Trophoblast cell (in vitro differentiated cells and primary cell): ENCODE measurements around the gene ACP4.

Experiments used
- DNase-seq, 2 donors: peaks; one replicate each; pipeline ENCODE4 v3.0.0-alpha.2; 2016
- H2AFZ ChIP-seq: 2 replicates; pipeline ENCODE4 v1.6.1; 2013; ENCODE audit warnings: low read length, moderate library complexity, mild to moderate bottlenecking; ENCODE audit not compliant: insufficient read depth, poor library complexity
- H2AK5ac ChIP-seq: 2 replicates; pipeline ENCODE4 v1.6.1; 2013; ENCODE audit warnings: mild to moderate bottlenecking, low read length
- H2BK120ac ChIP-seq: 2 replicates; pipeline ENCODE4 v1.6.1; 2013; ENCODE audit warnings: low read length, mild to moderate bottlenecking, moderate library complexity; ENCODE audit not compliant: insufficient read depth, poor library complexity
- H2BK12ac ChIP-seq: 2 replicates; pipeline ENCODE4 v1.6.1; 2013; ENCODE audit warnings: mild to moderate bottlenecking, low read length, moderate library complexity
- H2BK5ac ChIP-seq: 2 replicates; pipeline ENCODE4 v1.6.1; 2013; ENCODE audit warnings: low read length, low read depth, moderate library complexity, mild to moderate bottlenecking; ENCODE audit not compliant: poor library complexity
- H3K14ac ChIP-seq: 2 replicates; pipeline ENCODE4 v1.6.1; 2013; ENCODE audit warnings: mild to moderate bottlenecking, low read length
- H3K18ac ChIP-seq: 2 replicates; pipeline ENCODE4 v1.6.1; 2013; ENCODE audit warnings: mild to moderate bottlenecking, low read length
- H3K23ac ChIP-seq: 2 replicates; pipeline ENCODE4 v1.6.1; 2013; ENCODE audit warnings: low read length
- H3K27ac ChIP-seq: 2 replicates; pipeline ENCODE4 v1.5.1; 2013; ENCODE audit warnings: low read depth, mild to moderate bottlenecking, inconsistent platforms, low read length, moderate library complexity
- H3K27me3 ChIP-seq: 2 replicates; pipeline ENCODE4 v1.6.1; 2013; ENCODE audit warnings: inconsistent platforms, mild to moderate bottlenecking, low read length, moderate library complexity; ENCODE audit not compliant: insufficient read depth
- H3K36me3 ChIP-seq, 2 experiments: 1 replicate in 1 of 2; 2 replicates in 1 of 2; pipeline ENCODE4 v1.6.1; 2013; ENCODE audit warnings: low read length in 2 of 2, mild to moderate bottlenecking in 2 of 2, moderate library complexity in 1 of 2; ENCODE audit not compliant: insufficient read depth in 2 of 2, control insufficient read depth in 1 of 2
- H3K4ac ChIP-seq: 2 replicates; pipeline ENCODE4 v1.6.1; 2013; ENCODE audit warnings: low read depth, mild to moderate bottlenecking, low read length, moderate library complexity
- H3K4me1 ChIP-seq, 2 experiments: 1 replicate in 1 of 2; 2 replicates in 1 of 2; pipeline ENCODE4 v1.6.1; 2013; ENCODE audit warnings: low read length in 2 of 2, mild to moderate bottlenecking in 2 of 2, moderate library complexity in 1 of 2; ENCODE audit not compliant: insufficient read depth in 2 of 2, control insufficient read depth in 1 of 2
- H3K4me2 ChIP-seq: 2 replicates; pipeline ENCODE4 v1.6.1; 2013; ENCODE audit warnings: inconsistent platforms, mild to moderate bottlenecking, low read length, moderate library complexity
- H3K4me3 ChIP-seq: 2 replicates; pipeline ENCODE4 v1.5.1; 2013; ENCODE audit warnings: mild to moderate bottlenecking, low read depth, low read length, inconsistent platforms
- H3K79me1 ChIP-seq: one replicate; pipeline ENCODE4 v1.6.1; 2013; ENCODE audit warnings: low read length
- H3K79me2 ChIP-seq: 2 replicates; pipeline ENCODE4 v1.6.1; 2013; ENCODE audit warnings: low read length, mild to moderate bottlenecking; ENCODE audit not compliant: control insufficient read depth, insufficient read depth, poor library complexity
- H3K9ac ChIP-seq: 2 replicates; pipeline ENCODE4 v1.6.1; 2013; ENCODE audit warnings: mild to moderate bottlenecking, low read length
- H3K9me3 ChIP-seq: 2 replicates; pipeline ENCODE4 v1.6.1; 2013; ENCODE audit warnings: low read depth, mild to moderate bottlenecking, control low read depth, inconsistent platforms, low read length; ENCODE audit not compliant: insufficient read depth
- H4K12ac ChIP-seq: 2 replicates; pipeline ENCODE4 v1.6.1; 2013; ENCODE audit warnings: low read depth, mild to moderate bottlenecking, low read length, moderate library complexity
- H4K8ac ChIP-seq: 2 replicates; pipeline ENCODE4 v1.6.1; 2013; ENCODE audit warnings: low read depth, mild to moderate bottlenecking, low read length, moderate library complexity
- H4K91ac ChIP-seq: one replicate; pipeline ENCODE4 v1.6.1; 2013; ENCODE audit warnings: low read depth, mild to moderate bottlenecking, low read length, moderate library complexity
- WGBS: extraction: QIAGEN DNeasy Blood & Tissue Kit; methylation state at CpG from one replicate; pipeline ENCODE4 v1.1.7; 2013; ENCODE audit warnings: missing lambda C conversion rate; ENCODE audit not compliant: insufficient read length, insufficient coverage; ENCODE audit errors: extremely low coverage; 5-methylcytosine and 5-hydroxymethylcytosine counted together

ACP4 gene

GRCh38 chr19:50829801-50830200 lies 39.6 kb downstream of the ACP4 start:
- H3K79me1 ChIP-seq, result no peaks in the 10 kb centered on the region
- H2BK5ac ChIP-seq, result no peak overlapping the region
- no peak for DNase-seq
- H3K4me2 ChIP-seq, result no peak overlapping the region
- no peak overlapping the region for H3K14ac ChIP-seq
- no peak overlapping the region for H3K4ac ChIP-seq
- H4K12ac ChIP-seq, result no peak overlapping the region
- no peak overlapping the region for H2AFZ ChIP-seq
- WGBS, result no CpG with 5 or more reads among the region's 5 CpGs
- H2BK12ac ChIP-seq, result no peak overlapping the region
- H3K9ac ChIP-seq, result no peak overlapping the region
- no peaks in the 10 kb centered on the region for H3K4me1 ChIP-seq
- no peak overlapping the region for H3K23ac ChIP-seq
- H3K4me3 ChIP-seq, result no peak overlapping the region
- H3K9me3 ChIP-seq, result peaks cover 8% of the 10 kb centered on the region
- H2BK120ac ChIP-seq, result no peak overlapping the region
- no peak overlapping the region for H3K18ac ChIP-seq
- H3K27me3 ChIP-seq, result no peaks in the 10 kb centered on the region
- H3K27ac ChIP-seq, result no peak overlapping the region
- H3K36me3 ChIP-seq, result no peaks in the 10 kb centered on the region
- H2AK5ac ChIP-seq, result no peak overlapping the region
- H4K91ac ChIP-seq, result no peak overlapping the region
- H4K8ac ChIP-seq, result no peak overlapping the region
- no peaks in the 10 kb centered on the region for H3K79me2 ChIP-seq

GRCh38 chr19:50830266-50831025 lies 40.2 kb downstream of the ACP4 start:
- H3K4me3 ChIP-seq, result no peak overlapping the region

GRCh38 chr19:50831026-50831396 lies 40.8 kb downstream of the ACP4 start:
- Histone ChIP-seq H2AFZ (no peak overlapping the region), H3K4me3 (no peak overlapping the region), H3K27ac (no peak overlapping the region), H2BK5ac (no peak overlapping the region), H2BK12ac (no peak overlapping the region), H4K12ac (no peak overlapping the region), H3K4me1 (peaks cover 5% of the 10 kb centered on the region in 2 experiments), H3K9ac (no peak overlapping the region), H4K91ac (no peak overlapping the region), H2AK5ac (no peak overlapping the region), H3K18ac (no peak overlapping the region), H3K27me3 (no peaks in the 10 kb centered on the region), H2BK120ac (no peak overlapping the region), H3K4ac (no peak overlapping the region), H3K14ac (no peak overlapping the region), H3K79me1 (peaks cover 4% of the 10 kb centered on the region), H3K4me2 (no peak overlapping the region), H3K23ac (no peak overlapping the region), H3K79me2 (peaks cover 4% of the 10 kb centered on the region), H3K9me3 (peaks cover 8% of the 10 kb centered on the region), H3K36me3 (no peaks in the 10 kb centered on the region), H4K8ac (no peak overlapping the region)
- no CpG with 5 or more reads among the region's 7 CpGs for WGBS
- no peak for DNase-seq

More at GRCh38 chr19:50830266-50831025, 40.2 kb downstream of the ACP4 start:
- no peak overlapping the region for H3K4ac ChIP-seq
- no peak for DNase-seq
- no peaks in the 10 kb centered on the region for H3K79me2 ChIP-seq
- H3K36me3 ChIP-seq, result no peaks in the 10 kb centered on the region
- no peak overlapping the region for H2AK5ac ChIP-seq
- no peaks in the 10 kb centered on the region for H3K27me3 ChIP-seq
- no peak overlapping the region for H2BK12ac ChIP-seq
- no peak overlapping the region for H2BK5ac ChIP-seq
- H3K27ac ChIP-seq, result no peak overlapping the region
- no peak overlapping the region for H3K14ac ChIP-seq
- no peak overlapping the region for H3K23ac ChIP-seq
- H2AFZ ChIP-seq, result no peak overlapping the region
- no peak overlapping the region for H4K12ac ChIP-seq
- no peaks in the 10 kb centered on the region for H3K79me1 ChIP-seq
- no CpG with 5 or more reads among the region's 17 CpGs for WGBS
- H2BK120ac ChIP-seq, result no peak overlapping the region
- no peak overlapping the region for H4K91ac ChIP-seq
- no peak overlapping the region for H3K4me2 ChIP-seq
- H3K18ac ChIP-seq, result no peak overlapping the region
- H3K9ac ChIP-seq, result no peak overlapping the region
- peaks cover under 1 to 2% of the 10 kb centered on the region in 2 experiments for H3K4me1 ChIP-seq
- H3K9me3 ChIP-seq, result peaks cover 8% of the 10 kb centered on the region
- no peak overlapping the region for H4K8ac ChIP-seq

- Histone ChIP-seq H3K4me1 (peaks cover 5 to 7% of the 10 kb centered on the region in 2 experiments), H3K36me3 (no peaks in the 10 kb centered on the region), H2BK120ac (no peak overlapping the region), H2AFZ (no peak overlapping the region), H3K4me3 (no peak overlapping the region), H4K8ac (no peak overlapping the region), H3K18ac (no peak overlapping the region), H3K79me1 (peaks cover 4% of the 10 kb centered on the region), H4K12ac (no peak overlapping the region), H3K4me2 (no peak overlapping the region), H3K9ac (no peak overlapping the region), H3K4ac (no peak overlapping the region), H3K27ac (no peak overlapping the region), H3K9me3 (no peaks in the 10 kb centered on the region), H2BK12ac (no peak overlapping the region), H3K23ac (no peak overlapping the region), H3K14ac (no peak overlapping the region), H2BK5ac (no peak overlapping the region), H3K79me2 (peaks cover 4% of the 10 kb centered on the region), H2AK5ac (no peak overlapping the region), H4K91ac (no peak overlapping the region), H3K27me3 (no peaks in the 10 kb centered on the region)
- no CpG with 5 or more reads among the region's 8 CpGs for WGBS
- no peak for DNase-seq
Observed at GRCh38 chr19:50832666-50833065, 42.5 kb downstream of the ACP4 start.
